ENCODE measurements around the gene MAT2A. TPM values are rescaled to one million over a fixed set of nuclear protein-coding genes. Genes with fewer than 3 reads are reported as not detected.

Gene MAT2A
- total RNA-seq, 4 donors from 2014 or later = 66.2 to 185 (median 142) TPM

DNA sequence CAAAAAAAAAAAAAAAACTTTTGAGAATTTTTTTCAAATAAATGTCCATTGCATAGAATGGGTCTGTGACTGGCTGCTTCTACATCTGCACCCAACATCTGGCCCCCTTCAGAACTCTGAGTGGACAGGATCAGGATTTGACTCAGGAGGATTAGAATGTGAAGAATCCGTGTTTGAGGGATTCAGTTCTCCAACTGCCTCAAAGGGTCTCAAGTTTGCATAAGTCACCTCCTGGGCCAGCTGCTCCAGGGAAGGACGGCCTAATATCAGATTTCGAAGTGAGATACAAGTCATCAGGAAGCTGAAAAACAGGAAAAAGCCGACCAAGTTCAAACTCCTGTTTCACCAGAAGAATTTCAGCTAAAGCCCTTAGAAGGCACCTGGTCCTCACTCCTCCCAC is 10.9 kb downstream of the MAT2A start:
- H3K4me3 ChIP-seq = no peak overlapping the region
- peaks cover 0 to under 1% (median 0%) of the 10 kb centered on the region in 4 donors for H3K4me1 ChIP-seq
- in situ Hi-C loops (cut with MboI; ENCODE audit: low pct_ligation_motif_present in 1 of 4, low pct_unique_long_range_greater_than_20kb in 1 of 4, low sequenced_read_pairs in 3 of 4) = loop anchor here in 3 of 4 donors (5.0 kb wide), 1 partner anchor 128 kb away; no protein-coding TSS in a partner anchor
- no peak for DNase-seq
- H3K27me3 ChIP-seq = no peaks in the 10 kb centered on the region
- peaks cover 0 to 31% (median 11%) of the 10 kb centered on the region in 4 donors for H3K36me3 ChIP-seq
- TF ChIP-seq POLR2AphosphoS5 (IDR thresholded peaks at IDR 0.05) (peak in 1 of 3 donors; percentile 19), EP300 (IDR thresholded peaks at IDR 0.05; ENCODE audit: low read depth) (no peak)
- 53% methylated on average over 4 of the region's 4 CpGs; no CpG with 5 or more reads in 1 of the 2 donors for WGBS, 2 donors (ENCODE audit: low coverage in 1 of 2)
- H3K9me3 ChIP-seq = no peaks in the 10 kb centered on the region
- H3K27ac ChIP-seq = peak overlapping the region; percentile 40 to 52 (median 48)
- intact Hi-C loops (cut with DNase I; ENCODE audit: low total_unique reads) = no loop called here

DNA sequence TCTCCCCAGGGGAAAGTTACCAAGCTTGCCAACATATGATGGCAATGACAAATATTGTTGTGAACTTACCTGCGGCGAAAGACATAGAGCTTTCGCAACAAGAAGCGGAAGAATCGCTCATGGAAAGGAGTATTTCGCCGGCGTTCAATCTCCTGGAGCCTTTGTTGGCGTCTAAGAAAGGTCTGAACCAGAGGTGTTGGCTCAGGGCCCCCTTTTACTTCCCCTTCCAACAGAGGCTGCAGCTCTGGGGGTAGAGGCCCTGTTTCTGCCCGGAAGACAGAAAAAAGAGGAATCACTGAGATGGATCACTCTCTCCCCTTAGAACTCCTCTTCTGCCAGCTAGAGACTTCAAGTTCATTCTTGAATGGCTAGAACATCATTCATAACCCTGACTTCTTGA is 11.5 kb downstream of the MAT2A start:
- TF ChIP-seq POLR2A (IDR thresholded peaks at IDR 0.05) (no peak), EP300 (IDR thresholded peaks at IDR 0.05; ENCODE audit: low read depth) (no peak), POLR2AphosphoS5 (IDR thresholded peaks at IDR 0.05) (no peak)
- TF ChIP-seq, protein P1, sequence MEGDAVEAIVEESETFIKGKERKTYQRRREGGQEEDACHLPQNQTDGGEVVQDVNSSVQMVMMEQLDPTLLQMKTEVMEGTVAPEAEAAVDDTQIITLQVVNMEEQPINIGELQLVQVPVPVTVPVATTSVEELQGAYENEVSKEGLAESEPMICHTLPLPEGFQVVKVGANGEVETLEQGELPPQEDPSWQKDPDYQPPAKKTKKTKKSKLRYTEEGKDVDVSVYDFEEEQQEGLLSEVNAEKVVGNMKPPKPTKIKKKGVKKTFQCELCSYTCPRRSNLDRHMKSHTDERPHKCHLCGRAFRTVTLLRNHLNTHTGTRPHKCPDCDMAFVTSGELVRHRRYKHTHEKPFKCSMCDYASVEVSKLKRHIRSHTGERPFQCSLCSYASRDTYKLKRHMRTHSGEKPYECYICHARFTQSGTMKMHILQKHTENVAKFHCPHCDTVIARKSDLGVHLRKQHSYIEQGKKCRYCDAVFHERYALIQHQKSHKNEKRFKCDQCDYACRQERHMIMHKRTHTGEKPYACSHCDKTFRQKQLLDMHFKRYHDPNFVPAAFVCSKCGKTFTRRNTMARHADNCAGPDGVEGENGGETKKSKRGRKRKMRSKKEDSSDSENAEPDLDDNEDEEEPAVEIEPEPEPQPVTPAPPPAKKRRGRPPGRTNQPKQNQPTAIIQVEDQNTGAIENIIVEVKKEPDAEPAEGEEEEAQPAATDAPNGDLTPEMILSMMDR (IDR thresholded peaks at IDR 0.05) = no peak
- no peak for DNase-seq

DNA sequence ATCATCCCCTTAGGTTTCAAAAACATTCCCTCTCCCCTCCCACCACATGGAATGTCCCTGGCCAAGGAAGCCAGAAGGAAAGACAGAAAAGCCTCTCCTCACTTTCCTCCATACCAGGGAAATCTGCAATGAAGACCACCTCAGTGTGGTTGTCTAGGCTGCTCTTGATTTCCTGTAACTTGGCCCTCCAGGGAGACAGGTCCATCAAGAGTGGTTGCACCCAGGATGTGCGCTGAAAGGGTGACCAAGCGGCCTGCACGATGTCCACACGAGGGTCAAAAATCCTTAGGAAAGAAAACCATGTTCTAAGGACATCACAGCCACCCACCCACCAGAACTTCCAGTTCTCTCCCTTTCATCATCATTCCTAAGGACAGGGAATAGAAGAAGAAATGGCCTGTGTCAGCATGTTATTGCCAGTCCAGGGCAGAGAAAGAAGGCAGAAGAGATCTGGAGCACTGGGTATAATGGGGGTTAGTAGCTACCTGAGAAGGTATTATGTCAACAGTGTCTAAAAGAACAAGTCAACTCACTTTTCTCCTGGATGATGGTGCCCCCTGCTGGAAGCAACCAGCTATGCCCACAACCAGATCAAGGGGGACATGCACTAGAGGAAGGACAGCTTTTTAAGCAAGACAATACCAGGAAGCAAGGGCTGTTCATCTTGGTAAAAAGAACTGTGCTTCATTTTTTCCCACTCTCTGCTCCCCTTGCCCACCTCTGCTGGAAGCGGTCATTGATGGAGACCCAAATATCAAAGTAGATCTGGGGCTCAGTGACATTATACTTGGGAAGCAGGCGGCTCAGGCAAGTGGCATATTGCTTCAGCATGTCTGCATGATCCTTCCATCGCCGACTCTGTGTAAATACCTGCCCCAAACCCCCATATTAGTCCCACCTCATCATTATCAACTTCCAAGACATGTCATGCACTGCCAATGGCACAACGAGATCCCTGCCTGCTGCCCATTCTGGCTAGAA is 13.0 kb downstream of the MAT2A start:
- in situ Hi-C loops (cut with MboI; ENCODE audit: low pct_ligation_motif_present in 1 of 4, low pct_unique_long_range_greater_than_20kb in 1 of 4, low sequenced_read_pairs in 3 of 4) = loop anchor here in 2 of 4 donors (5.0 kb wide), 1 partner anchor 130 kb away; no protein-coding TSS in a partner anchor
- no peak overlapping the region for H3K27ac ChIP-seq
- H3K36me3 ChIP-seq = peaks cover 0 to 21% (median 10%) of the 10 kb centered on the region in 4 donors

More for the DNA sequence above, 11.5 kb downstream of the MAT2A start:
- Histone ChIP-seq H3K4me3 (no peak overlapping the region), H3K4me1 (no peaks in the 10 kb centered on the region), H3K27ac (peak overlapping the region; percentile 40 to 52 (median 48)), H3K36me3 (peaks cover 0 to 31% (median 12%) of the 10 kb centered on the region in 4 donors), H3K27me3 (no peaks in the 10 kb centered on the region), H3K9me3 (no peaks in the 10 kb centered on the region)
- intact Hi-C loops (cut with DNase I; ENCODE audit: low total_unique reads) (no loop called here), in situ Hi-C loops (cut with MboI; ENCODE audit: low pct_ligation_motif_present in 1 of 4, low pct_unique_long_range_greater_than_20kb in 1 of 4, low sequenced_read_pairs in 3 of 4) (loop anchor here in 2 of 4 donors (5.0 kb wide), 1 partner anchor 128 kb away; no protein-coding TSS in a partner anchor)
- WGBS, 2 donors (ENCODE audit: low coverage in 1 of 2) = 84 to 87% methylated on average over 7 to 10 of the region's 10 CpGs

DNA sequence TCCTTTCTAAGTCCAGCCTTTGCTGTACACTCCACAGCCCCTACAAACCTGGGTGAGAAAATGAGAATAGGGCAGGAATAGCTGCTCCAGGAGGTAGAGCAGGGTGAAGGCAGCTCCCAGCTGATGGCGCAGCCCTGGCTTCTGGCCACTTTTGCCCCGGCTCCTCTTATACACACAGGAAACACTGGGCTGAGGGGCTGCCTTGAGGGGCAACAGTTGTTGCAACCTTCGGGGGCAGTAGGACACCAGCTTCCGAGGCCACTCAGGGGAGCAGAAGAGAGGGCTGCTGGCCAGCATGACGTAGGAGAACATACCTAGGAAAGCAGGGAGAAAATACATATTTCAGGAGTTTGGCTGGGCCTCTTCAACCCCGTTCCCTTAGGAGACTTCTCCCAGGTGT is 14.2 kb downstream of the MAT2A start:
- Histone ChIP-seq H3K36me3 (peaks cover 0 to 21% (median 10%) of the 10 kb centered on the region in 4 donors), H3K9me3 (no peaks in the 10 kb centered on the region), H3K27ac (no peak overlapping the region), H3K4me3 (no peak overlapping the region), H3K4me1 (no peaks in the 10 kb centered on the region), H3K27me3 (no peaks in the 10 kb centered on the region)
- in situ Hi-C loops (cut with MboI; ENCODE audit: low pct_ligation_motif_present in 1 of 4, low pct_unique_long_range_greater_than_20kb in 1 of 4, low sequenced_read_pairs in 3 of 4) = loop anchor here in 2 of 4 donors (5.0 kb wide), 1 partner anchor 131 kb away; no protein-coding TSS in a partner anchor
- TF ChIP-seq POLR2A (IDR thresholded peaks at IDR 0.05) (no peak), POLR2AphosphoS5 (IDR thresholded peaks at IDR 0.05) (no peak), EP300 (IDR thresholded peaks at IDR 0.05; ENCODE audit: low read depth) (no peak)
- TF ChIP-seq, protein P1 (IDR thresholded peaks at IDR 0.05) = no peak
- intact Hi-C loops (cut with DNase I; ENCODE audit: low total_unique reads) = loop anchor here (2.0 kb wide), 1 partner anchor 132 kb away; no protein-coding TSS in a partner anchor
- no peak for DNase-seq
- WGBS, 2 donors (ENCODE audit: low coverage in 1 of 2) = 71 to 79% methylated on average over 4 to 6 of the region's 6 CpGs

More for the DNA sequence above, 13.0 kb downstream of the MAT2A start:
- Histone ChIP-seq H3K27me3 (no peaks in the 10 kb centered on the region), H3K4me1 (no peaks in the 10 kb centered on the region), H3K9me3 (no peaks in the 10 kb centered on the region), H3K4me3 (no peak overlapping the region)
- intact Hi-C loops (cut with DNase I; ENCODE audit: low total_unique reads) = loop anchor here (2.0 kb wide), 1 partner anchor 131 kb away; no protein-coding TSS in a partner anchor
- TF ChIP-seq, protein P1 (IDR thresholded peaks at IDR 0.05) = peak; percentile 89 to 97 (median 90)
- TF ChIP-seq EP300 (IDR thresholded peaks at IDR 0.05; ENCODE audit: low read depth) = no peak
- no peak for TF ChIP-seq POLR2AphosphoS5 (IDR thresholded peaks at IDR 0.05)
- TF ChIP-seq POLR2A (IDR thresholded peaks at IDR 0.05) = no peak
- 72 to 81% methylated on average over 4 to 9 of the region's 9 CpGs for WGBS, 2 donors (ENCODE audit: low coverage in 1 of 2)
- peak; percentile 91 for DNase-seq
